Stimulated activated naive CD8-positive, alpha-beta T cell treated with anti-CD3 and anti-CD28 coated beads, Interleukin-15, Interleukin-2, amounts not matched to agents 100 U/mL and 50 U/mL, for 24 hours (primary cell): ENCODE data around the gene AUP1.

Source experiments
- ATAC-seq: fragments of 150-1000 bp; cut with Tn5 transposase; one replicate; pipeline ENCODE4 v1.10.0; 2021
- DNase-seq: peaks from one replicate; pipeline ENCODE4 v3.0.0; 2021

Gene AUP1

GRCh38 chr2:74513605-74514367, 15.7 kb downstream of the AUP1 start:
- peak; percentile 35 for DNase-seq

GRCh38 chr2:74512744-74513604, 16.5 kb downstream of the AUP1 start:
- DNase-seq (no peak), ATAC-seq (no peak)

More at GRCh38 chr2:74513605-74514367, 15.7 kb downstream of the AUP1 start:
- ATAC-seq = peak; percentile 14

DNA sequence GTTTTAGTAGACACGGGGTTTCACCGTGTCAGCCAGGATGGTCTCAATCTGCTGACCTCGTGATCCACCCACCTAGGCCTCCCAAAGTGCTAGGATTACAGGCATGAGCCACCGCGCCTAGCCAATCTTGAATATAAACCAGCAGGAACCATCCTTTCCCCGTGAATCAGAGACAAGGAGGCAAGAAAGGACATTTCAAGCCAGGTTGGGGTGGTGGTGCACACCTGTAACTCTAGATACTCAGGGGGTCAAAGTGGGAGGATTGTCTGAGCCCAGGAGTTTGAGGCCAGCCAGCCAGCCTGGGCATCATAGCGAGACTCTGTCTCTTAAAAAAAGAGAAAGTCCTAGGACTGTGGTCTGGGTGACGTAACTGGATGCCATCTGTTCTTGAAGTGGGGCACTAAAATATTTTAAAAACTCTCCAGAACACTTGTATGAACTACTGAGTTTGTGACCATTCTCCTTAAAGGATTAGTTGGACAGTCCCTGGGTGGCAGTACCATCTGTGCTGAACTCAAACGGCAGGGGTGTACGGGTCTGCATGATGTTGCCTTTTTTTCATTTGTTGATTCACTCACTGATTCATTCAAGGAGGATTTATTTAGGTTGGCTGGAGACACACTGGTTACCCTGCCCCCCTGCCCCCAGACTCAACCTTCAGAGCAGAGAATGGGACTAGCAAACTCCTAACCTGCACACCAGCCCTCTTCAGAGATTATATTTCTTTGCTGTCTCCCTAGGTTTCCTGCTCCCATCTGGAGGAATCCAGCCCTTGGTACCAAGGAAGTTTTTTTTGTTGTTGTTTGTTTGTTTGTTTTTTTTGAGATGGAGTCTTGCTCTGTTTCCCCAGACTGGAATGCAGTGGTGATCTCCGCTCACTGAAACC, 18.2 kb downstream of the AUP1 start:
- ATAC-seq (no peak), DNase-seq (no peak)

DNA sequence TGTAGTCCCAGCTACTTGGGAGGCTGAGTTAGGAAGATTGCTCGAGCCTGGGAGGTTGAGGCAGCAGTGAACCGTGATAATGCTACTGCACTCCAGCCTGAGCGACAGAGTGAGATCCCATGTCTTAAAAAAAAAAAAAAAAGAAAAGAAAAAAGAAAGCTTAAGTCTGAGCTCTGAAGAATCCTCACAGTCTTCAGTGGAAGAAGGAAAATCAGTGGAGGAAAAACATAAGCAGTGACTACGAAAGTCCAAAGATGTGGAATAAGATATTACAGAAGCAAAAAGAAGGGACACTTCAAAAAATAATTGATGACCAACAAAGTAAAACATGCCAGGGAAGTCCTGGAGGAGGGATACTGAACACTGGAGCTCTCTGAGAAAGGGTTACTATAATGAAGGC, 19.2 kb downstream of the AUP1 start:
- DNase-seq (no peak), ATAC-seq (no peak)

DNA sequence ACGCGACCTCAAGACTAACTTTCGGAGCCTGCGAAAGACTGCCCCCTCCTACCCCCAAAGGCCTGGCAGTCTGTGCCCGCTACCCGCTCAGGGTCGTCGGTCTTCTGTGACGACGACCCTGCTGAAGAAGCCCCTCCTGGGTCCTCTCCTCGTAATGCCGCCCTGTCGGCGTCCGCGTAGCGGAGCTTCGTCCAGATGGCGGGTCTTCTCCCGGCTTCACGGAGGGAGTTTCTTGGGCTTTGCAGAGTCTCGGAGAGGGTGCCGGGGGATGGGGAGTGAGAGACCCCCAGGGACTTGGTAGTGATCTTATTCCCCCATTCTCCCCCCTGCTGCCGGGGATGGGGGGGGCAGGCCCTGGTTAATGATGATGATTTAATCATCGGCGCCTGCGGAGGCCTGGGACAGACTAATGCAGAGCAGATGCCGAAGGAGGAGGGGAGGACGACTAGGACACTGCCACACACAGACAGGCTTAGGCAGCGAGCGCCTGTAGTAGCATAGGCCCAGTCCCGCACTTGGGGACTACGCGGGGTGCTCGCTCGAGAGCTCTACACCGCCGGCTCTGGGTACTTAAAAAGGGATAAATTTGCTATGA, 21.5 kb downstream of the AUP1 start:
- ATAC-seq (no peak), DNase-seq (no peak)

- DNase-seq = peak; percentile 100
Observed at GRCh38 chr2:74507145-74507925, 22.2 kb downstream of the AUP1 start, which contains the start of gene PCGF1. Gene PCGF1, minus strand, starts transcription at chr2:74507695. Its CDS starts 27 bp downstream, at chr2:74507668.

DNA sequence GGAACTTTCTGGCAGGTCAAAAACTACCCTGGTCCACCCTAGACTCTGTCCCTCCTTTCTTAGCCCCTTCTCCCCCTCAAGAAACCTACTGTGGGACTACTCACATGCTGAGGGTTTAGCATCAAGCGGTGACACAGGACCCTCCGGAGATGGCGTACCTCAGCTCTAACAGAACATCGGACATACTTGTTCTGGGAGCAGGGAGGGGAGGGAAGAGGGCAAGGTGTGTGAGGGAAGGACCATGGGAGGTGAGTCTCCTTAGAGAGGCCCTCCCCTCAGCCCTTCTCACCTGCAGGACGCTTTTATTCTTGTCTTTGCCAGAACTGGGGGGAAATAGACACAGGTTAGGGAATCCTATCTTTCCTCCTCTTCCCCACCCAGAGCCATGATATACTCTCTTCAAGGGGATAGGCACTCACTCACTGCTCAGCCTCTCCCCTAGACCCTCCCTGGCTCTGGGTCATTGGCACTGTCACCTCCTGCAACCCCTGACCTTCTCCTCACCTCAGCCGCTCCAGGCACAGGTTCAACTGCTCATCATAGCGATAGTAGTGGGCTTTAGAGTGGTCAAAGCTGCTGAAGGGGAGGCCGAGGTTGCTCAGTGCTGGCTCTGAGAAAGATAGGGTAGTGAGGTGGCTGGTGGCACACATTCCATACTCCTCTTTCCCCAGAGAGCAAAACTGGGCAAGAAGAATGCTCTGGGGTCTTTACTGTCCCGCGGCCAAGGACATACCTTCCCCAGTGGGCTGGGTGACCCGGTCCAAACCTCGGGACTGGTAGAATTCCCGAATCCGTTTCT, 23.9 kb downstream of the AUP1 start:
- ATAC-seq (no peak), DNase-seq (no peak)

More at GRCh38 chr2:74507145-74507925, 22.2 kb downstream of the AUP1 start, which contains the start of gene PCGF1:
- ATAC-seq = peak; percentile 89

GRCh38 chr2:74504591-74504990, 24.9 kb downstream of the AUP1 start:
- ATAC-seq = no peak
- no peak for DNase-seq

DNA sequence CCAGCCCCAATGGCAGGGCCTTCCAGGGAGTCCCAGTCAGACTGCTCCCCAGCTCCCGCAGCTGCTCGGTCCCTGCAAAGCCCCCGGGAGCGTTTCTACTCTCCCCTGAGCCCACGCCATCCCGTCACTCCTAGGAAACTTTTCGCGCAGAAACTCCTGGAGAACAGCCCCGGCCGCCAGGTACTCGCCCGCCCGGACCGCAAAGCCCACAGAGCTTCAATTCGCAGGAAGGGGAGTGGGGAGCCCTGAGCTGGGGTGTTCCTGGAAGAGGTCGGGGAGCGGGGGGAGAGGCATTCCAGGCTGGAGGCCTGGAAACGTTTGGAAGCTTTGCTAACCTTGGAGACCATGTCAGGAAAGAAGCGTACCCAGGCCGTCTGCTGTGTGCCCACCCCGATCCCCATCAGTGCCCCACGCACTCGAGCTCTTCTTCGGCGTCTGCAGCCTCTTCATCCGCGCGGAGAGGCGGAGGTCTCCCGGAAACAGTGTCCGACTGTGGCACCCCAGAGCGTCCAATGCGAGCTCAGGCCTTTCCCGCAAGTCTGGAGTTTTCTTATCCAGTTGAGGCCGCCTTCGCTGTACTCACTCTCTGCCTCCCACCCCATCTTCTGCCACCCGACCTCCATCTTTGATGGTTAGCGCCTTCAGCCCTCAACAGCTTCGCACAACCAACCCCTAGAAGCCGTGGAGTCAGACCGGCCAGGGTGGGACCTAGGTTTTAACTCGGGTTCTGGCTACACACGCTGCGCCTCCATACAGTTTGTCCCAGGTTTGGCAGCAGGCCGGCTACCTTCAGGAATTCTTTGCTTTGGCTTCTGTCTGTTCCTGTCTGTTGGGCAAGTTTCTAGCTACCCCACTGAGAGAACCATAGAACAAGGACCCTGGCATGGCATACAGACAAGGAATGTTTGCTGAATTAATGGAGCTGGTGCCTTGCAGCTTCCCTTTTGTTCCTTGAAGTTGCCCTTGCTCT, 25.7 kb downstream of the AUP1 start:
- DNase-seq (no peak), ATAC-seq (no peak)

GRCh38 chr2:74502720-74503505, 26.6 kb downstream of the AUP1 start:
- ATAC-seq (peak; percentile 37), DNase-seq (peak; percentile 64)

DNA sequence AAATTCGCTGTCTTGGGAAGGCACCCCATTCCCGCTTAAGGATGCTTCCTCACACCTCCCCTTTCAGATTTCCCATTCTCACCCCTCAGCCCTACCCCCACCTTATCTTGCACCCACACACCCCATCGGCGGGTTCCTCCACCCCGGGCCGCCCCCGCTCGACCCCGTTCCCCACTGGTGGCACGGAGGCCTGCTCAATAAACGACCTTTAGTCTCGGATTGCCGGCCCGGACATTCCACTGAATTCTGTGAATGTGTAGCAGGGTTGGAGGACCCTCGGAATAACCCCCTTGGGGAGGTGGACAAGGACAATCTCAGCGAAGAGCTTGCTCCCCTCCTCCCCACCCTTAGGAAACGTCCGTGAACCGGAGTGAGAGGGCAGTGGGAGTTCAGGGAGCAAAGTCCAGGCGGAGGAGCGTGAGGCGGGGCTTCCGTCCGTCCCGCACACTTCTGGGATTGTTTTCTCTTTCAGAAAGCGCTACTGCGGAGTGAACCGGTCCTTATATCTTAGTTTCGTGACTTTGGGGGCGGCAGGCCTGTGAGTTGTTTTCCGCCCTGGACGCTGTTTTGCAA, 27.3 kb downstream of the AUP1 start:
- DNase-seq = no peak
- no peak for ATAC-seq

DNA sequence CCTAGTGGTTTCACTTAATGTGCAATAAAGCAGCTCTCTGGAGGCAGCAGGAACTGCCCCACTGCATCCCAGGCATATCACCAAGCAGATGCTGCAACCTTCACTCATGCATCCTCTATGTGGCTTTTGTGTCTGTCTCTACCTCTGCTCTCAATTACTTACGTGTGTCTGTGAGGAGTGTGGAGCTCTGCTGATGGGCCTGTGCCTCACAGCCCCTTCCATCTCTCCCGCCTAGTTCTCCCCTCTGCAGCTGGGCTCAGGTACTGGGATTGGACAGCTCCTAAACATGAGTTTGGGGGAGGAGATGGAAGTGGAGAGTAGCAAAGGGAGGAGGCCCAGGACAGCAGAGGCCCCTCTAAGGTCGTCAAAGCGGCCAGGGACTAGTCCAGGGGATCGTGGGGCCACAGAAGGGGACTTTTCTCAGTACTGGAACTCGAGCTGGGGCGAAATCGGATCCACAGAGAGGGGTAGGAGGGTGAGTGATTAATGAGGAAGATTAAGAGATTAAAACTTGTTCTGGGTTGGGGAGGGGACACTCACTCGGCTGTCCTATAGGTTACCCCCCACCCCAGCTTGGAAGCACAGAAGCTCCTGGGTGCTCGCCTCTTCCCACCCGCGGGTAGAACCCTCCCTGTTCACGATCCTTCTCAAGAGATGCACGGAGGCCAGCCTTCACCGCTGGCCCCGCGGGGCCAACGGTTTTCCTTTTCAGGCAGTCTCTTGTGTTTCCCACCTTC, 28.0 kb downstream of the AUP1 start:
- DNase-seq = no peak
- ATAC-seq = no peak

DNA sequence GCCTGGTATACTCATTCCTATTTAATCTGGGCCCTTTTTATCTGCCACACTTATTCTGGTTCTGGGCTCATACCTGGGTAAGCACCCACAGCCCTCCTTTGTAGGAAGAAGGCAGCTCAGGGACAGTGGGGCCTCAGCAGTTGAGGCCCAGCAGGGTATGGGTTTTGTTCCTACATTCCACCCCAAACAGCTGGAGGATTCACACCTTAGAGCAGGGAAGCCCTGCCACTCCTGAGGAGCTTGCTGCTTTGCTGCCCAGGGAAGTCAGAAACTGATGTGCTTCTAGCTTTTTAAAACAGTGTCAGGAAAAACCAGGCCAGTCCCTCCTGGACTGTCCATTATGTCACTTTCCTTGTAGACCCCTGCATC, 28.9 kb downstream of the AUP1 start:
- ATAC-seq (no peak), DNase-seq (no peak)

GRCh38 chr2:74499940-74500577, 29.4 kb downstream of the AUP1 start:
- DNase-seq = no peak
- no peak for ATAC-seq

GRCh38 chr2:74499267-74499939, 30.1 kb downstream of the AUP1 start, which contains the start of gene LBX2:
Gene LBX2, minus strand, starts transcription at chr2:74499603. Its CDS starts 66 bp downstream, at chr2:74499537.
- DNase-seq = peak; percentile 54

More at GRCh38 chr2:74499267-74499939, 30.1 kb downstream of the AUP1 start, which contains the start of gene LBX2:
- ATAC-seq = peak; percentile 38
